GM18873 (cell line): ENCODE data around the gene PPP4R1.
A peak's percentile ranks its signal among the peaks of the same experiment; 100 is the strongest.
"Not testable (repeated sequence)": the region's sequence is repeated elsewhere in the genome, so short reads cannot be mapped to it uniquely, and the experiment has no call there.

Experiments used
- ATAC-seq: cut with Tn5 transposase; IDR thresholded peaks from one replicate; pipeline ENCODE4 v1.9.1; 2021; ENCODE audit warnings: mild to moderate bottlenecking, moderate library complexity, moderate number of reproducible peaks; ENCODE audit not compliant: unreplicated experiment, low FRiP score

The PPP4R1 gene

DNA sequence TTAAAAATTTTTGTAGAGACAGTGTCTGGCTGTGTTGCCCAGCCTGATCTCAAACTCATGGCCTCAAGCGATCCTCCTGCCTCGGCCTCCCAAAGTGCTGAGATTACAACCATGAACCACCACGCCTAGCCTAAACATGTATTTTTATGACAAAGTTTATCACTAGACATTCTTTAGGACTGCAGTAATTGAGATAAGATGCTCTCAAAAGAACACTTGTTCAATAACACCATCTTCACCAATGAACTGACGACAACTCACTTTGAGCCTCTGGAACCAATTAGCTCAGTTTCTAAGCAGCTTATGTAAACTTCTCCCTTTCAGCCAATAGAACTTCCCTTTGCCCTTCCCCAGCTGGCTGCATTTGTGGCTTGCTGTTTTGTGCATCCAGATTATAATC lies 15.3 kb upstream of the PPP4R1 start:
- no peak for ATAC-seq

DNA sequence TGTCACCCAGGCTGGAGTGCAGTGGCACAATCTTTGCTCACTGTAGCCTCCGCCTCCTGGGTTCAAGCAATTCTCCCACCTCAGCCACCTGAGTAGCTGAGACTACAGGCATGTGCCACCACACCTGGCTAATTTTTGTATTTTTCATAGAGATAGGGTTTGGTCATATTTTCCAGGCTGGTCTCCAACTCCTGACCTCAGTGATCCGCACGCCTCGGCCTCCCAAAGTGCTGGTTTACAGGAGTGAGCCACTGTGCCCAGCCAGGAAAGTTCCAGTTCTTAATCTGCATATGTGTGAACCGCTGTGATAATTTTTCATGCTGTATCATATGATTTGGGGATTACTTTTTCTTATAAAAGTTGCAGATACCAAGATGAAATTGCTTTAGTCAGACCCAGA lies 14.6 kb upstream of the PPP4R1 start:
- no peak for ATAC-seq

DNA sequence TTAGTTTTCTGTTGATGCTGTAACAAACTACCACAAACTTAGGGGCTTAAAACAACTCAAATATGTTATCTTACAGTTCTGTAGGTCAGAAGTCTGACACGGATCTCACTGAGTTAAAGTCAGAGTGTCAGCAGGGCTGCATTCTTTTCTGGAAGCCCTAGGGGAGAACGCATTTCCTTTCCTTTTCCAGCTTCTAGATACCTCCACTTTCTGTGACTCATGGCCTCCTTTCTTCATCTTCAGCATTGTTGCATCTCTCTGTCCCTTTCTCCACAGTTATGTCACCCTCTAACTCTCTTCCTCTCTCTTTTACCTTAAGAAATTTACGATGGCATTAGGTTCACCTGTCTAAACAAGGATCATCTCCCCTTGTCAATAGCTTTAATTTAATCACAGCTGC lies 13.3 kb upstream of the PPP4R1 start:
- ATAC-seq = no peak

- no peak for ATAC-seq
Observed at GRCh38 chr18:9619990-9620389, 5.6 kb upstream of the PPP4R1 start.

GRCh38 chr18:9619545-9619944 lies 5.2 kb upstream of the PPP4R1 start:
- ATAC-seq = no peak

DNA sequence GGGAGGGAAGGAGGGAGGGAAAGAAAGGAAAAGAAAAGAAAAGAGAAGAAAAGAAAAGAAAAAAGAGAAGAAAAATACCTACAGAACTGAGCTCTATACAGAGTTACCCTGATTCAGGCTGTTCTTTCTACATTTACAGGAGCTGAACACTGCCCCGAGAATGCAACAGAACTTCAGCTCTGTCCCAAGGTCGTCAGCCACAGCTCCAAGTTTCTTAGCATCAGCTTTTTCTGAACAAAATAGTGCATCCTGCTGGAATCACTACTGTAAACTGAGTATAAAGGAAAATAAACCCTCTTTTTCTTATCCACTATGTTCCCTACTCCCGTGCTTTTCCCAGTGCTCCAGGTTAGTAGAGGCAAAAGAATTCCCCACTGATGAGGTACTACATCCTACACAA lies 4.7 kb upstream of the PPP4R1 start:
- ATAC-seq = no peak

- no peak for ATAC-seq
Observed at GRCh38 chr18:9617006-9617542, 2.7 kb upstream of the PPP4R1 start.

DNA sequence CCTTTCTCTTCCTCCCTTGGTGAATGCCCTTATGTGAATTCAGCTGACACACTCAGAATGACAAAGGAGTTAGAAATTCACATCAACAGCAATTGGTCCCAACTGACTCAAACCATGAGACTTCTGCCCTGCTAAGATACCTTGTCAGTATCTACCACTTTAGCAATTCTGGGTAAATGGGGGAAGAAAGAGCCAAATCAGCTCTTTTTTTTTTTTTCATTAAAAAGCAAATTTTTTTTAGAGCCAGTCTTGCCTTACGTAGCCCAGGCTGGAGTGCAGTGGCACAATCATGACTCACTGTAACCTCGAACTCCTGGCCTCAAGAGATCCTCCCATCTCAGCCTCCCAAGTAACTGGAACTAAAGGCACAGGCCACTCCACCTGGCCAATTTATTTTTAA lies 1.7 kb upstream of the PPP4R1 start:
- ATAC-seq = no peak

GRCh38 chr18:9615280-9615797 lies 980 bp upstream of the PPP4R1 start:
- no peak for ATAC-seq

DNA sequence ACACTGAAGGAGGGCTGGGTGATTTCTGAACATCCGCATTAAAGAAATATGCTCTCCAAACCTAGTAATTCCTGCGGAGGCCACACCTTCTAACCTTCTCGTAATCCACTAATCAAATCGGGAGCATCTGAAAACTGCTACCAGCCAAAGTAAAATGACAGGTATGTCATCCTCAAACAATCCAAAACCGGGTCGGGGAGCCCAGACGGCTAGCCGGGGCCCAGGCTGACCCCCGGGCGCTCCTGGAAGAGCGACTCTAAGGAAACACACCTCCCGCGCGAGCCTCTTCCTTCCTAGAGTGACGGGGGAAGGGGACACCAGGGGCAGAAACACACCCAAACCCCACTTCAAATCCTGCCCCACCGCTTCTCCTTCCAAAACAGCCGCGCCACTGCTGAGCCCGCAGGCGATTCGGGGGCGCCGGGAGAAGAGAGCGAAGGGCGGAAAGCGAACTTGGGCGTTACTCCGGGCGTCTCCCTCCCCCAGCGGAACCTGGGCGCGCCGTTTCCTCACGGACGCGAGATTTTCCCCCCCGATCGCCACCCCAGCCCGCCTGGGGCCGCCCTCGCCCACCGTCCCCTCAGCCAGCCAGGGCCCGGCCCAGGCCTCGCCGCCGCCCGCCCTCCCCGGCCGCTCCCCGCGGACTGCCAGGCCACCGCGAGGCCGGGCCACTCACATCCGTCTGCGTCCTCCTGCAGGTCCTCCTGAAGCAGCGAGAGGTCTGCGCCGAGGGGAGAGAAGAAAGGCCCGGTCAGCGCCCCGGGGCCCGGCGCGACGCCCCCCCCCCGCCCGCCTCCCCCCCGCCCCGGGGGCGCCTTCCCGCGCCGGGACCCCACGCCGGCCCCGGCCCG lies 584 bp downstream of the PPP4R1 start:
- ATAC-seq = no peak

- ATAC-seq = no peak
Observed at GRCh38 chr18:9612977-9613376, 1.4 kb downstream of the PPP4R1 start.

DNA sequence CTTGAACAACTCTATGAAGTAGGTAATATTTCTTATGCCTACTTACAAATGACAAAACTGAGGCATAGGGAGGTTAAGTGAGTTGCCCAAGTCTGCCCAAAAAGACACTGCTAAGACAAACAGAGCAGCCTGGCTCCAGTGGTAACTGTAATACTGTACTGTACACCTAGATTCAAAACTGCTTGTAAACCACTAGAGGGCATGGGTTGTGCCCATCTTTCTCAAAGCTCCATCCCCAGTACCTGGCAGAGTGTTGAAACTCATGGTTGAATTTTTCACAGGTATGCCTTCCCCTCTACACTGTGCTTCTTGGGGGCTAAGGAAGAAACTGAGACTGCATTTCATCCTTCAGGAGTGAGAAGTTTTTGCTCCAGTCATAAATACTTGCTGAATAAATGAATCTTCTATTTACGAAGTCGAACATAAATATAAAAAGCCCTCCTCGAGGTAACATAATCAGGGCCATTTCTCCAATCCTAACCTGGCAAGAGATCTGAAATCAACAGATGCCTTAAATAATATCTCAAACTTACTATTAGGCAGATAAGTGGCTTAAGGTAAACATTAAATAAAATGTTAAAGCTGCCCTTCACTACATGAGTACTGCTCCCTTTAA lies 2.0 kb downstream of the PPP4R1 start:
- peak; percentile 60 for ATAC-seq

DNA sequence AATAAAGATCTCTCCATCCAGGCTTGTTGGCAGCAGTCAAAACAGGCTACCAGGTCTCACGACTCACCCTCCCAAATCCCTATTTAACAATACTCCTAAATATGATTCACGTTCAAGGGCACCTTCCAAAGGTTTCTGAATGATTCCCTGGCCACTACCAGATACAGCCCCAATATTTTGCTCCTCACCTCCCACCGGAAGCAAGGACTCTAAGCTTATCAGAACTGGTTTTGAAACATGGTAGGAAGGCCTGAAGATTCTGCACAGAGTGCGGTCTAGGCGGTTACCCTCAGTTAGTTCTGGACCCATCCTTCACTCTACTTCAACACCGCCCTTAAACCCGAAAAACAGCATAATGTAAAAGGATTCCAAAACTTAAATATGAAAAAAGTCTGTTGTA lies 5.2 kb downstream of the PPP4R1 start:
- ATAC-seq = no peak

DNA sequence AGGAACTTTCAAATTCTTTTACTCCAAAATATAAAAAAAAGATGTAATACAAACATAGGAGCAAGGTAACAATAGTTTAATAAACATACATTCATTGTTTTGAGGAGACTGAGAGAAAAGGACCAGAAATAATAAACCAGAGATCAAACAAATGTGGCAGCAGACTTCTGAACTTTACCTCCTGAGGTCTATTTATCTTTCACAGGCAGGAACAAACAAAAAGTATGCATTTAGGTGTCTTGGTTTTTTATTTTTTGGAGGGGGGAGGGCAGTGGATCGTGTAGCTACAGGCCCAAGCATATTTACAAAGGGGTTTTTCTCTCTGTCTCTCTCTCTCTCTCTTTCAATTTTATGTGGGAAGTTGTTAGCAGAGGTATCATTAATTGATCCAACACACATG lies 5.6 kb downstream of the PPP4R1 start:
- ATAC-seq = no peak

GRCh38 chr18:9608298-9608697 lies 6.1 kb downstream of the PPP4R1 start:
- no peak for ATAC-seq

DNA sequence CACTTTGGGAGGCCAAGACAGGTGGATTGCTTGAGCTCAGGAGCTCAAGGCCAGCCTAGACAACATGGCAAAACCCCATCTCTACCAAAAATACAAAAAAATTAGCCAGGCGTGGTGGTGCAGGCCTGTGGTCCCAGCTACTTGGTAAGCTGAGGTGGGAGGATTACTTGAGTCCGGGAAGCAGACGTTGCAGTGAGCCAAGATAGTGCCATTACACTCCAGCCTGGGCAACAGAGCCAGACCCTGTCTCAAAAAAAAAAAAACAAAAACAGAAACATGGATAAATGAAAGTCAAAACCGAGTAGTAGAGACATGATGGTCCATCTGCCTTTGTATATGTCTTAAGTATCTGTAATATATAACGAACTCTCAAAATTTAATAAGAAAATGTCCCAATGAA lies 7.2 kb downstream of the PPP4R1 start:
- ATAC-seq = not testable (repeated sequence)

GRCh38 chr18:9606039-9606438 lies 8.3 kb downstream of the PPP4R1 start:
- ATAC-seq = no peak

GRCh38 chr18:9604348-9604747 lies 10.0 kb downstream of the PPP4R1 start:
- ATAC-seq = no peak

DNA sequence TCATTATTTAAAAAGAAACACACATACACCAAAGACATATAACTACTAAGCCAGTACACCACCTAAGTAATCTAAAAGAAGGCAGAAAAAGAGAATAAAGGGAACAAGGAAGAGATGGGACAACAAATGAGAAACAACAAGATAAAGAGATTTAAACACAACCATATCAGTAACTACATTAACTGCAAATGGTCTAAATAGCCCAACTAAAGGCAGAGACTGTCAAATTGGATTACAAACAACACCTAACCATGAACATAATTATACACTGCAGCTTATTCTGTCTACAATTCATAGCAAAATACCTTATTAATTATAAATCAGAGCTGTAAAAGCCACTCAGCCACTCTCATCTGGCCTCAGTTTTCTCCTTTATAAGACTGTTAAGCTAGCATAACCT lies 15.0 kb downstream of the PPP4R1 start:
- no peak for ATAC-seq

DNA sequence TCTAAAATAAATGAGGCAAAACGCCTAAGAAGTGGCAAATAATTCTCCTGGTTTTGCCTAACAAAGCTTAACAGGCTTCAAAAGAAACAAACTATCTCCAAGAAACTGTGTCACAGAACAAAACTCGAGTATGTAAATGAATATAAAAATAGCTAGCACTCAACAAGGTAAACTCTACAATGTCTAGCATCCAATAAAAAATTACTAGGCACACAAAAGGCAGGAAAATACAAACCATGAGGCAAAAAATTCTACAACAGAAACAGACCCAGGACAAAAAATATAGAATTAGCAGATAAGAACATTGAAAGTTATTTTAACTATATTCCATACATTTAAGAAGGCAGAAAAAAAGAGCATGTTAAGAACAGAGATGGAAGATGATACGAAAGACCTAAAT lies 16.8 kb downstream of the PPP4R1 start:
- no peak for ATAC-seq

- ATAC-seq = no peak
Observed at GRCh38 chr18:9596843-9597526, 17.4 kb downstream of the PPP4R1 start.
